Measurements from ENCODE around the gene PIGH. TPM values are rescaled to one million over a fixed set of nuclear protein-coding genes. Genes with fewer than 3 reads are reported as not detected.

The PIGH gene
- total and polyA plus RNA-seq, 2 of the 13 experiments (the other 11 are each of a cell fraction or from before 2014, with no cell fraction given): 30.0 to 43.5 TPM

- no peak for TF ChIP-seq MLXIP (CRISPR knock-in tag; IDR thresholded peaks at IDR 0.05; ENCODE audit: borderline replicate concordance)
- TF ChIP-seq ZBTB4 (CRISPR knock-in tag; IDR thresholded peaks at IDR 0.05; ENCODE audit: borderline replicate concordance): no peak
- no peak for TF ChIP-seq FOXO1 (CRISPR knock-in tag; IDR thresholded peaks at IDR 0.05)
- no peak for TF ChIP-seq ZNF263 (CRISPR knock-in tag; IDR thresholded peaks at IDR 0.05)
- TF ChIP-seq PBX3 (CRISPR knock-in tag; IDR thresholded peaks at IDR 0.05; ENCODE audit: borderline replicate concordance): no peak
- TF ChIP-seq ZNF33B (CRISPR knock-in tag; IDR thresholded peaks at IDR 0.05): no peak
- TF ChIP-seq PHF8 (CRISPR knock-in tag; IDR thresholded peaks at IDR 0.05): no peak
- TF ChIP-seq MED13 (CRISPR knock-in tag; IDR thresholded peaks at IDR 0.05): no peak
Observed at GRCh38 chr14:67547224-67547780, 52.8 kb downstream of the PIGH start (continued).

Data from HepG2 (cell line).